HG03103 (cell line): ENCODE data around the gene GNA15.
"Not testable (repeated sequence)": the region's sequence is repeated elsewhere in the genome, so short reads cannot be mapped to it uniquely, and the experiment has no call there.

Experiments
- ATAC-seq: cut with Tn5 transposase; IDR thresholded peaks from one replicate; pipeline ENCODE4 v1.9.1; 2021; ENCODE audit warnings: low read depth; ENCODE audit not compliant: unreplicated experiment

GNA15 gene

GRCh38 chr19:3148503-3148902, 12.7 kb downstream of the GNA15 start:
- no peak for ATAC-seq

- ATAC-seq = no peak
Measured at GRCh38 chr19:3149089-3149488, 13.3 kb downstream of the GNA15 start.

GRCh38 chr19:3149526-3150505, 14.0 kb downstream of the GNA15 start:
- no peak for ATAC-seq

- ATAC-seq = no peak
Measured at GRCh38 chr19:3150739-3151329, 15.0 kb downstream of the GNA15 start.

- no peak for ATAC-seq
Measured at GRCh38 chr19:3151563-3152418, 16.0 kb downstream of the GNA15 start.

- no peak for ATAC-seq
Measured at GRCh38 chr19:3152419-3152780, 16.6 kb downstream of the GNA15 start.

GRCh38 chr19:3153286-3154230, 17.7 kb downstream of the GNA15 start:
- ATAC-seq = no peak

- not testable (repeated sequence) for ATAC-seq
Measured at GRCh38 chr19:3154447-3154846, 18.6 kb downstream of the GNA15 start.

GRCh38 chr19:3154957-3155736, 19.3 kb downstream of the GNA15 start:
- no peak for ATAC-seq

GRCh38 chr19:3157096-3157845, 21.4 kb downstream of the GNA15 start:
- ATAC-seq = no peak

- no peak for ATAC-seq
Measured at GRCh38 chr19:3159565-3159964, 23.7 kb downstream of the GNA15 start.

- ATAC-seq = no peak
Measured at GRCh38 chr19:3160219-3160618, 24.4 kb downstream of the GNA15 start.

GRCh38 chr19:3161453-3161852, 25.6 kb downstream of the GNA15 start:
- no peak for ATAC-seq

- no peak for ATAC-seq
Measured at GRCh38 chr19:3162418-3163229, 26.8 kb downstream of the GNA15 start.

- no peak for ATAC-seq
Measured at GRCh38 chr19:3163230-3163886, 27.5 kb downstream of the GNA15 start.

- ATAC-seq = no peak
Measured at GRCh38 chr19:3163943-3164342, 28.1 kb downstream of the GNA15 start.
